ENCODE results near the gene CCT3. TPM values are rescaled to one million over a fixed set of nuclear protein-coding genes. Genes with fewer than 3 reads are reported as not detected.
"Not testable (repeated sequence)": the region's sequence is repeated elsewhere in the genome, so short reads cannot be mapped to it uniquely, and the experiment has no call there.

Gene CCT3
- total RNA-seq, 2 donors from 2014 or later = 104 to 106 TPM

DNA sequence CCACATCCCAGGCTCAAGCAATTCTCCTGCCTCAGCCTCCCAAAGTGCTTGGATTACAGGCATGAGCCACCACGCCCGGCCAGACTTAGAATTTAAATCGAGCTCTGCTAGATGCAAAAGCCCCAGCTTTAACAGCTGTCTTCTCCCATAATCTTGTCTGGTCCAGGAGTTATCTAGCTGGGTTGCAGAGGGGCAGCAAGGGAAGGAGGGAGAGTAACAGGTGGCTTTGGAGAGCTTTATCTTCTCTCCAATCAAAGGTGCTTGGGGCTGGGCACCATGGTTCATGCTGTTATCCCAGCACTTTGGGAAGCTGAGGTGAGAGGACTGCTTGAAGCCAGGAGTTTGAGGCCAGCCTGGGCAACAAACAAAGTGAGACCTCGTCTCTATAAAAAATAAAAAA lies 34.8 kb upstream of the CCT3 start:
- H3K9me3 ChIP-seq = no peaks in the 10 kb centered on the region
- no peaks in the 10 kb centered on the region for H3K36me3 ChIP-seq
- DNase-seq (ENCODE audit: low spot score) = no peak
- TF ChIP-seq, protein P1, sequence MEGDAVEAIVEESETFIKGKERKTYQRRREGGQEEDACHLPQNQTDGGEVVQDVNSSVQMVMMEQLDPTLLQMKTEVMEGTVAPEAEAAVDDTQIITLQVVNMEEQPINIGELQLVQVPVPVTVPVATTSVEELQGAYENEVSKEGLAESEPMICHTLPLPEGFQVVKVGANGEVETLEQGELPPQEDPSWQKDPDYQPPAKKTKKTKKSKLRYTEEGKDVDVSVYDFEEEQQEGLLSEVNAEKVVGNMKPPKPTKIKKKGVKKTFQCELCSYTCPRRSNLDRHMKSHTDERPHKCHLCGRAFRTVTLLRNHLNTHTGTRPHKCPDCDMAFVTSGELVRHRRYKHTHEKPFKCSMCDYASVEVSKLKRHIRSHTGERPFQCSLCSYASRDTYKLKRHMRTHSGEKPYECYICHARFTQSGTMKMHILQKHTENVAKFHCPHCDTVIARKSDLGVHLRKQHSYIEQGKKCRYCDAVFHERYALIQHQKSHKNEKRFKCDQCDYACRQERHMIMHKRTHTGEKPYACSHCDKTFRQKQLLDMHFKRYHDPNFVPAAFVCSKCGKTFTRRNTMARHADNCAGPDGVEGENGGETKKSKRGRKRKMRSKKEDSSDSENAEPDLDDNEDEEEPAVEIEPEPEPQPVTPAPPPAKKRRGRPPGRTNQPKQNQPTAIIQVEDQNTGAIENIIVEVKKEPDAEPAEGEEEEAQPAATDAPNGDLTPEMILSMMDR (IDR thresholded peaks at IDR 0.05) = no peak
- H3K4me3 ChIP-seq = no peak overlapping the region
- peaks cover 4 to 10% of the 10 kb centered on the region in 2 donors for H3K4me1 ChIP-seq (ENCODE audit: control insufficient read depth in 1 of 2, low read depth in 2 of 2)
- no peak overlapping the region for H3K27ac ChIP-seq
- no peak for ATAC-seq (ENCODE audit: insufficient number of reproducible peaks, low FRiP score, low read depth)
- H3K27me3 ChIP-seq (replicated peaks; ENCODE audit: insufficient read depth) = no peaks in the 10 kb centered on the region

DNA sequence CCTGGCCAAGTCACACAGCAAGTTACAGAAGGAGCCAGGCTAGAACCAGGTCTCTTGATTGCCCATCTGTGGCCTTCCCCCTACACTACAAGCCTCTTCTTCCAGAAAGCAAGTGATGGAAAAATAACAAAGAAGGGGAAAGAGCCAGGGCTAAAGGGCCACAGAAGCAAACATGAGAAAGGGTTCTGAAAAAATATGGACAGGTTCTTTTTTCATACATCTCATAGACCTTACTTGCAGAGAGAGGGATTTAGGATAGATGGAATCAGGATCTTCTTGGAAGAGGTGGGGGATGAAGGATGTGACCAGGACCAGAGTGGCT lies 34.1 kb upstream of the CCT3 start:
- no peaks in the 10 kb centered on the region for H3K27me3 ChIP-seq (replicated peaks; ENCODE audit: insufficient read depth)
- H3K27ac ChIP-seq = no peak overlapping the region

DNA sequence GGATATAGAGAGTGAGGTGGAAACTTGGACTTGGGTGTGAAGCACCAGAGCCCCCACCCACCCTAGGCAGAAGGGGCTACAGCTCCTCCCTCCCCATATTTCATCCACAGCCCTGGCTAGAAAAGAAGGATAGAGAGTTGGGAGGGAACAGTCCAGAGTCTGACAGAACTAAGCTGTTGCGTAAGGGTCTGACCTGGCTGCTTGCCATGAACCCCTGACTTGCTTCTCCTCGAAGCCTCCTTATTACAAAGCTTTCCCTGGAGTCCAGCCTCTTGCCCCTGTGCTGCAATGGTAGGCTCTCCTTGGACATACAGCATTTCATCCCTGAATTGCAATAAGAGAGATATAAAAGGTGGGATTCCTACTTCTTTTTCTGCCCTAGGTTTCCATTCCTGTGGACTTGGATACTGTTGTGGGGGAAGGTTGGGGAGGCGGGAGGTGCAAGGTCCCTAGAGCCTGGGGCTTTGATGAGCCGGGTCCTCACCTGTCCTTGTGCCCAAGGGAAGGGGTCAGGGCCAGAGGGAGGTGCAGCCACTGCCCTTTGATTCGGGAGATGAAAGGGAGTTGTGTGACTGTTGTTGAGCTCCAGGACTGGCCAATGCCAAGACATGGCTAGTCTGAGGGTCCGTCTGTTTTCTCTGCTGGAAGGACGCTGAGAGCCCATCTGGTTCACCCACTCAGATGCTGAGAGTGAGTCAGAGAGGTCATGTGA lies 33.6 kb upstream of the CCT3 start:
- Histone ChIP-seq H3K9me3 (no peaks in the 10 kb centered on the region), H3K4me1 (ENCODE audit: control insufficient read depth in 1 of 2, low read depth in 2 of 2) (peaks cover 4 to 10% of the 10 kb centered on the region in 2 donors), H3K27me3 (replicated peaks; ENCODE audit: insufficient read depth) (no peaks in the 10 kb centered on the region), H3K36me3 (no peaks in the 10 kb centered on the region), H3K4me3 (no peak overlapping the region), H3K27ac (no peak overlapping the region)
- no peak for ATAC-seq (ENCODE audit: insufficient number of reproducible peaks, low FRiP score, low read depth)
- TF ChIP-seq, protein P1 (IDR thresholded peaks at IDR 0.05) = no peak
- DNase-seq (ENCODE audit: low spot score) = no peak

More for the DNA sequence above, 34.1 kb upstream of the CCT3 start:
- no peaks in the 10 kb centered on the region for H3K36me3 ChIP-seq
- H3K4me1 ChIP-seq (ENCODE audit: control insufficient read depth in 1 of 2, low read depth in 2 of 2) = peaks cover 4 to 10% of the 10 kb centered on the region in 2 donors
- H3K9me3 ChIP-seq = no peaks in the 10 kb centered on the region
- DNase-seq (ENCODE audit: low spot score) (no peak), ATAC-seq (ENCODE audit: insufficient number of reproducible peaks, low FRiP score, low read depth) (no peak)
- no peak overlapping the region for H3K4me3 ChIP-seq
- TF ChIP-seq, protein P1 (IDR thresholded peaks at IDR 0.05) = no peak

DNA sequence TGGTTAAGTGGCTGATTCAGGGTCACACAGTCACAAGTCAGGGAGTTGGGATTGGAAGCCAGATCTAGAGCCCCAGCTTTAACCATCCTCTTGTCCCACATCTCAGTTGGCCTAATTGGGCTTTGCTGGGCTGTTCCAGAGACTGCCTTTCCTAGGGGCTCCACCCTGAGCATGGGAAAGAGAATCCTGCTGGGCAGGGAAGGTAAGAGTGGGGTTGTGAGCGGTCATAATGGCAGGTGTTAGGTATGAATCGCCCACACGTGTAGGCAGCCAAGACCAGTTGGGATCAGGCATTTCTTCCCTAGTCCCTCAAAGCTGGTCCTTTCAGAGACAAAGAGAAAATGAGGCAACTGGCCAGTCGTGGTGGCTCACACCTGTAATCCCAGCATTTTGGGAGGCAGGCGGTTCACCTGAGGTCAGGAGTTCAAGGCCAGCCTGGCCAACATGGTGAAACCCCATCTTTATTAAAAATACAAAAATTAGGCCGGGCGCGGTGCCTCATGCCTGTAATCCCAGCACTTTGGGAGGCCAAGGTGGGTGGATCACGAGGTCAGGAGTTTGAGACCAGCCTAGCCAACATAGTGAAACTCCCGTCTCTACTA lies 31.7 kb upstream of the CCT3 start:
- not testable (repeated sequence) for H3K36me3 ChIP-seq; H3K27me3 ChIP-seq (replicated peaks; ENCODE audit: insufficient read depth); DNase-seq (ENCODE audit: low spot score); H3K4me1 ChIP-seq (ENCODE audit: control insufficient read depth in 1 of 2, low read depth in 2 of 2); H3K9me3 ChIP-seq; ATAC-seq (ENCODE audit: insufficient number of reproducible peaks, low FRiP score, low read depth); H3K27ac ChIP-seq
- peak overlapping the region; percentile 69 for H3K4me3 ChIP-seq

DNA sequence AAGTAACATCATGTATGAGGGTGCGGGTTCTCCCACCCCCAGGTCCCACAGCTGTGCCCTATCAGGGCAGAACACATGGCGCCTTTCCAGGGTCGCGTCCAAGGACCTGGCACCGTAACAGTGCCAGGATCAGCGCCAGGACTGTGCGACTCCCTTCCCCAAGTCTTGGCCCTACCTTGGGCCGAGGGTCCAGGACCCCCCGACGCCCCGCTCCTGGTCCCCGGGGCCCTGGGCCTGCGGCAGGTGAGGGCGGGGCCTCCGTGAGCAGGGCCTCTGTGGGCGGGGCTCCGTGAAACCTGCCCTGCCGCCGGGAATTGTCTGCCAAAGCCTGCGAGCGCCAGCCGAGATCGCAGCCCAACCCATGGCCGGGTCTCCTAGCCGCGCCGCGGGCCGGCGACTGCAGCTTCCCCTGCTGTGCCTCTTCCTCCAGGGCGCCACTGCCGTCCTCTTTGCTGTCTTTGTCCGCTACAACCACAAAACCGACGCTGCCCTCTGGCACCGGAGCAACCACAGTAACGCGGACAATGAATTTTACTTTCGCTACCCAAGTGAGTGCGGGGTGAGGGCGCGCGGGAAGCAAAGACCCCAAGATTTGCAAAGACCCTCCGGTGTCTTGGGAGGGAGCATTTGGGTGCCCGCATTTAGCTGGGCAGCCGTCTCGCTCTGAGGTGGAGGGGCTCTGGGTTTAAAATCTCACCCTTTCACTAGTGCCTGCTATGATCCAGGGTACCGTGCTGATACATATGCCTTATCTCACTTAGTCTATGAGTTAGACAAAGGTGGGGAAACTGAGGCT lies 31.0 kb upstream of the CCT3 start, which contains the start of gene RHBG:
Gene RHBG (plus strand): TSS at position 323 of the 796 bp plus-strand sequence. CDS start 39 bp downstream, at position 362.
- Histone ChIP-seq H3K27ac (no peak within 1 kb of the TSS), H3K4me1 (ENCODE audit: control insufficient read depth in 1 of 2, low read depth in 2 of 2) (peaks cover 4 to 10% of the 10 kb centered on the region in 2 donors), H3K4me3 (peak within 1 kb of the TSS; percentile 69), H3K9me3 (no peaks in the 10 kb centered on the region), H3K27me3 (replicated peaks; ENCODE audit: insufficient read depth) (no peaks in the 10 kb centered on the region), H3K36me3 (no peaks in the 10 kb centered on the region)
- TF ChIP-seq, protein P1 (IDR thresholded peaks at IDR 0.05) = no peak
- DNase-seq (ENCODE audit: low spot score) = no peak
- no peak for ATAC-seq (ENCODE audit: insufficient number of reproducible peaks, low FRiP score, low read depth)
